IMR-90 (cell line): ENCODE results near the gene CHD6. TPM values are rescaled to one million over a fixed set of nuclear protein-coding genes. Genes with fewer than 3 reads are reported as not detected.

Experiments used
- ATAC-seq: fragments of 200-7000 bp; cut with Tn5 transposase; 2 replicates; pipeline ENCODE4 v1.9.1; 2020; ENCODE audit warnings: low read depth, mild to moderate bottlenecking, moderate library complexity
- BruUV-seq: library from RNA; stranded (reverse); fragments of 400-500 nt; replicated peaks from 2 replicates; lab custom pipeline; 2021; lab: Mats Ljungman, UMichigan
- CTCF ChIA-PET: fragments of 300-600 bp; formaldehyde crosslinking; extraction: SDS; loops from one replicate; lab custom pipeline; 2021; ENCODE audit warnings: antibody characterized with exemption; lab: Yijun Ruan, JAX
- POLR2A ChIA-PET: fragments of 300-600 bp; sonication (Branson Sonifier 250); formaldehyde crosslinking; loops from one replicate; lab custom pipeline; 2022; ENCODE audit warnings: antibody characterized with exemption; ENCODE audit not compliant: unreplicated experiment; lab: Charles Lee
- DNase-seq: peaks from one replicate; pipeline ENCODE4 v3.0.0; 2013
- H2AFZ ChIP-seq: replicated peaks from 2 replicates; pipeline ENCODE3; 2013; ENCODE audit warnings: low read length, mild to moderate bottlenecking; ENCODE audit not compliant: poor library complexity
- H2AK5ac ChIP-seq: 2 replicates; pipeline ENCODE4 v1.6.1; 2013; ENCODE audit warnings: low read depth, low read length, inconsistent platforms
- H2AK9ac ChIP-seq: replicated peaks from 2 replicates; pipeline ENCODE3; 2013; ENCODE audit warnings: mild to moderate bottlenecking, low read depth, low read length, moderate library complexity; ENCODE audit not compliant: poor library complexity
- H2BK120ac ChIP-seq: 2 replicates; pipeline ENCODE4 v1.6.1; 2013; ENCODE audit warnings: low read depth, low read length, inconsistent platforms
- H2BK15ac ChIP-seq: 3 replicates; pipeline ENCODE4 v1.6.1; 2013; ENCODE audit warnings: low read depth, low read length, inconsistent platforms
- H2BK20ac ChIP-seq: 2 replicates; pipeline ENCODE4 v1.6.1; 2013; ENCODE audit warnings: low read depth, mild to moderate bottlenecking, inconsistent platforms, low read length, moderate library complexity
- H2BK5ac ChIP-seq: 2 replicates; pipeline ENCODE4 v1.6.1; 2013; ENCODE audit warnings: mild to moderate bottlenecking, low read depth, low read length, inconsistent platforms; ENCODE audit not compliant: poor library complexity, severe bottlenecking
- H3K14ac ChIP-seq: replicated peaks from 2 replicates; pipeline ENCODE4 v1.6.1; 2013; ENCODE audit warnings: low read depth, low read length, inconsistent platforms
- H3K18ac ChIP-seq: 2 replicates; pipeline ENCODE4 v1.6.1; 2013; ENCODE audit warnings: low read depth, low read length, control low read depth
- H3K23ac ChIP-seq: 2 replicates; pipeline ENCODE4 v1.6.1; 2013; ENCODE audit warnings: low read depth, low read length, inconsistent platforms
- H3K27ac ChIP-seq: 2 replicates; pipeline ENCODE4 v1.5.1; 2013; ENCODE audit warnings: mild to moderate bottlenecking, control low read depth, low read length; ENCODE audit not compliant: insufficient read depth
- H3K27me3 ChIP-seq: 2 replicates; pipeline ENCODE4 v1.6.1; 2013; ENCODE audit warnings: low read length; ENCODE audit not compliant: control insufficient read depth, insufficient read depth
- H3K36me3 ChIP-seq: 2 replicates; pipeline ENCODE4 v1.6.1; 2013; ENCODE audit warnings: low read length, mixed read lengths; ENCODE audit not compliant: control insufficient read depth, insufficient read depth
- H3K4ac ChIP-seq: 2 replicates; pipeline ENCODE4 v1.6.1; 2013; ENCODE audit warnings: low read depth, low read length, inconsistent platforms
- H3K4me1 ChIP-seq: 2 replicates; pipeline ENCODE4 v1.6.1; 2013; ENCODE audit warnings: low read length, mixed read lengths; ENCODE audit not compliant: control insufficient read depth, insufficient read depth
- H3K4me2 ChIP-seq: 2 replicates; pipeline ENCODE4 v1.6.1; 2013; ENCODE audit warnings: low read depth, mild to moderate bottlenecking, control low read depth, low read length, moderate library complexity
- H3K4me3 ChIP-seq: 2 replicates; pipeline ENCODE4 v1.5.1; 2013; ENCODE audit warnings: low read depth, mild to moderate bottlenecking, control low read depth, low read length, moderate library complexity; ENCODE audit not compliant: insufficient read depth
- H3K56ac ChIP-seq: 2 replicates; pipeline ENCODE4 v1.6.1; 2013; ENCODE audit warnings: low read length, inconsistent platforms; ENCODE audit not compliant: insufficient read depth; ENCODE audit errors: extremely low read depth
- H3K79me1 ChIP-seq, 2 experiments: 2 replicates each; pipeline ENCODE4 v1.6.1; 2013; ENCODE audit warnings: low read length in 2 of 2, inconsistent platforms in 1 of 2, low read depth in 1 of 2
- H3K9ac ChIP-seq: 2 replicates; pipeline ENCODE4 v1.6.1; 2013; ENCODE audit warnings: low read depth, low read length, control low read depth
- H3K9me1 ChIP-seq: 2 replicates; pipeline ENCODE4 v1.6.1; 2013; ENCODE audit warnings: low read length, inconsistent platforms; ENCODE audit not compliant: insufficient read depth
- H3K9me3 ChIP-seq: 2 replicates; pipeline ENCODE4 v1.6.1; 2013; ENCODE audit warnings: low read length; ENCODE audit not compliant: control insufficient read depth, insufficient read depth
- H4K20me1 ChIP-seq: 2 replicates; pipeline ENCODE4 v1.6.1; 2013; ENCODE audit warnings: low read length, inconsistent platforms; ENCODE audit not compliant: insufficient read depth
- H4K5ac ChIP-seq: 2 replicates; pipeline ENCODE4 v1.6.1; 2013; ENCODE audit warnings: mild to moderate bottlenecking, low read depth, low read length, control low read depth
- H4K8ac ChIP-seq, 2 experiments: 2 replicates each; pipeline ENCODE4 v1.6.1; 2013; ENCODE audit warnings: low read depth in 2 of 2, low read length in 2 of 2, control low read depth in 1 of 2, inconsistent platforms in 1 of 2
- H4K91ac ChIP-seq: 2 replicates; pipeline ENCODE4 v1.6.1; 2013; ENCODE audit warnings: low read depth, low read length, inconsistent platforms; ENCODE audit not compliant: insufficient read depth
- BHLHE40 ChIP-seq: fragments of 150-350 bp; IDR thresholded peaks from 2 replicates; pipeline ENCODE4 v1.6.1; 2016; ENCODE audit warnings: mild to moderate bottlenecking, low read depth, low read length
- CEBPB ChIP-seq: IDR thresholded peaks from 2 replicates; pipeline ENCODE4 v1.6.1; 2012; ENCODE audit warnings: low read depth, low read length, improper control_type of control experiment
- CHD1 ChIP-seq: IDR thresholded peaks from 2 replicates; pipeline ENCODE4 v1.6.1; 2012; ENCODE audit warnings: low read depth, low read length, improper control_type of control experiment
- CTCF ChIP-seq: conservative IDR thresholded peaks from 2 replicates; pipeline ENCODE4 v1.5.1; 2012; ENCODE audit warnings: mild to moderate bottlenecking, low read depth, low read length, improper control_type of control experiment
- FOS ChIP-seq: fragments of 150-350 bp; IDR thresholded peaks from 2 replicates; pipeline ENCODE4 v1.6.1; 2016; ENCODE audit warnings: low read depth, low read length
- MAFK ChIP-seq: IDR thresholded peaks from 2 replicates; pipeline ENCODE4 v1.6.1; 2012; ENCODE audit warnings: low read depth, low read length, improper control_type of control experiment
- MAZ ChIP-seq: IDR thresholded peaks from 2 replicates; pipeline ENCODE4 v1.6.1; 2012; ENCODE audit warnings: low read depth, mild to moderate bottlenecking, low read length, improper control_type of control experiment, moderate library complexity, borderline replicate concordance
- MXI1 ChIP-seq: IDR thresholded peaks from 2 replicates; pipeline ENCODE4 v1.6.1; 2012; ENCODE audit warnings: low read depth, mild to moderate bottlenecking, low read length, moderate library complexity, borderline replicate concordance
- NFE2L2 ChIP-seq: fragments of 150-350 bp; IDR thresholded peaks from 2 replicates; pipeline ENCODE4 v1.6.1; 2016; ENCODE audit warnings: low read depth, mild to moderate bottlenecking, low read length
- POLR2A ChIP-seq: IDR thresholded peaks from 2 replicates; pipeline ENCODE4 v1.6.1; 2012; ENCODE audit warnings: mild to moderate bottlenecking, low read depth, low read length
- RAD21 ChIP-seq: IDR thresholded peaks from 2 replicates; pipeline ENCODE4 v1.6.1; 2012; ENCODE audit warnings: low read length, improper control_type of control experiment
- RCOR1 ChIP-seq: IDR thresholded peaks from 2 replicates; pipeline ENCODE4 v1.6.1; 2012; ENCODE audit warnings: mild to moderate bottlenecking, low read length, improper control_type of control experiment; ENCODE audit not compliant: insufficient replicate concordance
- RFX5 ChIP-seq: IDR thresholded peaks from 2 replicates; pipeline ENCODE4 v1.8.0; 2012; ENCODE audit warnings: low read depth, mild to moderate bottlenecking, low read length, moderate library complexity
- SMC3 ChIP-seq: fragments of 150-350 bp; IDR thresholded peaks from 2 replicates; pipeline ENCODE4 v1.6.1; 2016; ENCODE audit warnings: low read depth, mild to moderate bottlenecking, antibody characterized with exemption, low read length, moderate library complexity
- USF2 ChIP-seq: fragments of 150-350 bp; IDR thresholded peaks from 2 replicates; pipeline ENCODE4 v1.6.1; 2017; ENCODE audit warnings: mild to moderate bottlenecking, antibody characterized with exemption, low read length, low read depth
- WGBS, 2 experiments: methylation state at CpG; one replicate each; pipeline versions ENCODE4 v1.1.5 to v1.1.7; 2013; ENCODE audit warnings: missing lambda C conversion rate in 2 of 2; ENCODE audit not compliant: insufficient read length in 1 of 2; ENCODE audit errors: extremely low coverage in 2 of 2; 5-methylcytosine and 5-hydroxymethylcytosine counted together
- dilution Hi-C: fragments of 300-500 bp; cut with HindIII; formaldehyde crosslinking; loops from one replicate; pipeline ENCODE4 v1.14.3; 2018; ENCODE audit warnings: low sequenced_read_pairs; ENCODE audit not compliant: unreplicated experiment
- in situ Hi-C: fragments of 300-500 bp; cut with MboI; formaldehyde crosslinking; loops from 3 replicates; pipeline ENCODE4 v1.14.3; 2019; ENCODE audit warnings: low sequenced_read_pairs, inconsistent platforms, mixed read lengths
- intact Hi-C: fragments of 100-400 bp; cut with micrococcal nuclease; formaldehyde crosslinking; loops from 2 replicates; pipeline ENCODE4 v1.10.0; 2022
- polyA plus RNA-seq, 3 experiments: library from polyadenylated mRNA; depleted of rRNA; stranded (reverse); fragments of >200 nt; gene quantifications; 2 replicates each; pipeline ENCODE4 v1.2.3, GENCODE V29; 2012; ENCODE audit warnings: low replicate concordance in 1 of 3
- total RNA-seq: library from RNA; depleted of rRNA; stranded (reverse); fragments of >200 nt; gene quantifications from 2 replicates; pipeline ENCODE4 v1.2.3, GENCODE V29; 2012
- TF ChIP-seq, protein P1 (sequence below): fragments of 150-350 bp; IDR thresholded peaks from 2 replicates; pipeline ENCODE4 v1.6.1; 2016; ENCODE audit warnings: low read depth, mild to moderate bottlenecking, low read length, moderate library complexity, borderline replicate concordance

The CHD6 gene
- total and polyA plus RNA-seq, 2 of the 4 experiments (the other 2 are of a cell fraction), result 8.8 to 26.7 TPM

GRCh38 chr20:41494451-41494850, 123.7 kb downstream of the CHD6 start:
- Histone ChIP-seq H2BK5ac (no peak overlapping the region), H3K18ac (no peak overlapping the region), H3K4me2 (no peak overlapping the region), H2BK20ac (no peak overlapping the region), H3K56ac (no peak overlapping the region), H3K27me3 (no peaks in the 10 kb centered on the region), H3K4me1 (peaks cover 3% of the 10 kb centered on the region; the same call in 1 of the 2 replicates), H4K20me1 (no peaks in the 10 kb centered on the region), H3K9me3 (no peaks in the 10 kb centered on the region), H3K36me3 (peaks cover 32% of the 10 kb centered on the region), H3K27ac (no peak overlapping the region), H4K8ac (no peak overlapping the region), H2BK15ac (no peak overlapping the region), H3K14ac (no peak overlapping the region), H4K91ac (no peak overlapping the region), H4K5ac (no peak overlapping the region), H3K4ac (no peak overlapping the region), H3K79me1 (peaks cover 0 to 6% of the 10 kb centered on the region in 2 experiments; a peak in 1 of 4 replicates), H3K4me3 (no peak overlapping the region), H2AFZ (no peak overlapping the region), H2AK5ac (no peak overlapping the region), H3K23ac (no peak overlapping the region), H2AK9ac (no peak overlapping the region), H3K9me1 (no peaks in the 10 kb centered on the region; the same call in none of the 2 replicates), H3K9ac (no peak overlapping the region), H2BK120ac (no peak overlapping the region)
- intact Hi-C loops (no loop called here), dilution Hi-C loops (no loop called here), in situ Hi-C loops (no loop called here)
- BruUV-seq, result no TSS peak
- no peak for DNase-seq
- ChIA-PET CTCF (no interaction called here), POLR2A (no interaction called here)
- ATAC-seq, result no peak
- WGBS, 2 experiments, result 100% methylated on average over 2 of the region's 4 CpGs; no CpG with 5 or more reads in 1 of the 2 experiments
- no peak for TF ChIP-seq MXI1
- TF ChIP-seq SMC3, result no peak
- no peak for TF ChIP-seq CEBPB
- no peak for TF ChIP-seq CTCF
- no peak for TF ChIP-seq MAZ
- TF ChIP-seq, protein P1, sequence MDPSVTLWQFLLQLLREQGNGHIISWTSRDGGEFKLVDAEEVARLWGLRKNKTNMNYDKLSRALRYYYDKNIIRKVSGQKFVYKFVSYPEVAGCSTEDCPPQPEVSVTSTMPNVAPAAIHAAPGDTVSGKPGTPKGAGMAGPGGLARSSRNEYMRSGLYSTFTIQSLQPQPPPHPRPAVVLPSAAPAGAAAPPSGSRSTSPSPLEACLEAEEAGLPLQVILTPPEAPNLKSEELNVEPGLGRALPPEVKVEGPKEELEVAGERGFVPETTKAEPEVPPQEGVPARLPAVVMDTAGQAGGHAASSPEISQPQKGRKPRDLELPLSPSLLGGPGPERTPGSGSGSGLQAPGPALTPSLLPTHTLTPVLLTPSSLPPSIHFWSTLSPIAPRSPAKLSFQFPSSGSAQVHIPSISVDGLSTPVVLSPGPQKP, result no peak
- TF ChIP-seq FOS, result no peak
- no peak for TF ChIP-seq USF2
- TF ChIP-seq RAD21, result no peak
- no peak for TF ChIP-seq CHD1
- TF ChIP-seq MAFK, result no peak
- no peak for TF ChIP-seq RCOR1
- no peak for TF ChIP-seq NFE2L2
- TF ChIP-seq BHLHE40, result no peak
- no peak for TF ChIP-seq RFX5
- TF ChIP-seq POLR2A, result no peak
